ENCODE measurements around the gene SYNGR2. TPM values are rescaled to one million over a fixed set of nuclear protein-coding genes. Genes with fewer than 3 reads are reported as not detected.

SYNGR2 gene
- total and polyA plus RNA-seq, 9 of the 15 experiments (the other 6 are each of a cell fraction or from before 2014, with no cell fraction given), result 1.4 to 173 (median 87.8) TPM

GRCh38 chr17:78129351-78130089 is 38.9 kb upstream of the SYNGR2 start (continued):
- TF ChIP-seq, protein P1, sequence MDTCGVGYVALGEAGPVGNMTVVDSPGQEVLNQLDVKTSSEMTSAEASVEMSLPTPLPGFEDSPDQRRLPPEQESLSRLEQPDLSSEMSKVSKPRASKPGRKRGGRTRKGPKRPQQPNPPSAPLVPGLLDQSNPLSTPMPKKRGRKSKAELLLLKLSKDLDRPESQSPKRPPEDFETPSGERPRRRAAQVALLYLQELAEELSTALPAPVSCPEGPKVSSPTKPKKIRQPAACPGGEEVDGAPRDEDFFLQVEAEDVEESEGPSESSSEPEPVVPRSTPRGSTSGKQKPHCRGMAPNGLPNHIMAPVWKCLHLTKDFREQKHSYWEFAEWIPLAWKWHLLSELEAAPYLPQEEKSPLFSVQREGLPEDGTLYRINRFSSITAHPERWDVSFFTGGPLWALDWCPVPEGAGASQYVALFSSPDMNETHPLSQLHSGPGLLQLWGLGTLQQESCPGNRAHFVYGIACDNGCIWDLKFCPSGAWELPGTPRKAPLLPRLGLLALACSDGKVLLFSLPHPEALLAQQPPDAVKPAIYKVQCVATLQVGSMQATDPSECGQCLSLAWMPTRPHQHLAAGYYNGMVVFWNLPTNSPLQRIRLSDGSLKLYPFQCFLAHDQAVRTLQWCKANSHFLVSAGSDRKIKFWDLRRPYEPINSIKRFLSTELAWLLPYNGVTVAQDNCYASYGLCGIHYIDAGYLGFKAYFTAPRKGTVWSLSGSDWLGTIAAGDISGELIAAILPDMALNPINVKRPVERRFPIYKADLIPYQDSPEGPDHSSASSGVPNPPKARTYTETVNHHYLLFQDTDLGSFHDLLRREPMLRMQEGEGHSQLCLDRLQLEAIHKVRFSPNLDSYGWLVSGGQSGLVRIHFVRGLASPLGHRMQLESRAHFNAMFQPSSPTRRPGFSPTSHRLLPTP (IDR thresholded peaks at IDR 0.05; ENCODE audit: borderline replicate concordance, extremely low read depth, insufficient read length), result peak; percentile 79
- 0 out of 2 replicates have a peak, but pooled peaks have one; percentile 8 for TF ChIP-seq HDGF (IDR thresholded peaks at IDR 0.05)
- no peak for TF ChIP-seq GABPB2 (CRISPR knock-in tag; conservative IDR thresholded peaks at IDR 0.05)
- peak; percentile 94 for TF ChIP-seq ZNF436 (CRISPR knock-in tag; IDR thresholded peaks at IDR 0.05)
- TF ChIP-seq POLR2AphosphoS5 (IDR thresholded peaks at IDR 0.05; ENCODE audit: control insufficient read depth, insufficient read depth, low read depth, low read length), result no peak
- TF ChIP-seq THRAP3 (IDR thresholded peaks at IDR 0.05; ENCODE audit: borderline replicate concordance), result no peak
- 0 out of 2 replicates have a peak, but pooled peaks have one; percentile 26 for TF ChIP-seq TEAD2 (tag; IDR thresholded peaks at IDR 0.05)
- peak; percentile 43 to 94 for TF ChIP-seq KDM1A (IDR thresholded peaks at IDR 0.05)
- TF ChIP-seq RCOR1 (IDR thresholded peaks at IDR 0.05; ENCODE audit: borderline replicate concordance in 1 of 2, low read depth in 2 of 2, low read length in 2 of 2), result peak in 1 of 2 experiments; percentile 1; a peak in 2 of 4 replicates
- peak; percentile 46; the same call in 1 of the 2 replicates for TF ChIP-seq PTBP1 (IDR thresholded peaks at IDR 0.05; ENCODE audit: low read depth, low read length)
- no peak; the same call in 1 of the 2 replicates for TF ChIP-seq ETV5 (CRISPR knock-in tag; IDR thresholded peaks at IDR 0.05; ENCODE audit: low read depth)
- TF ChIP-seq BCOR (IDR thresholded peaks at IDR 0.05), result peak; percentile 96
- peak; percentile 77; the same call in 1 of the 2 replicates for TF ChIP-seq ZNF592 (IDR thresholded peaks at IDR 0.05)
- TF ChIP-seq ZNF174 (CRISPR knock-in tag; IDR thresholded peaks at IDR 0.05), result no peak
- peak in 1 of 2 experiments; percentile 28; a peak in 1 of 4 replicates for TF ChIP-seq NONO (IDR thresholded peaks at IDR 0.05; ENCODE audit: low read depth in 2 of 2, low read length in 1 of 2)
- TF ChIP-seq ZNF24 (IDR thresholded peaks at IDR 0.05), result peak; percentile 97
- no peak for TF ChIP-seq ZEB2 (IDR thresholded peaks at IDR 0.05)
- no peak for TF ChIP-seq SRSF1 (IDR thresholded peaks at IDR 0.05; ENCODE audit: low read depth, low read length)
- peak; percentile 2; the same call in 1 of the 2 replicates for TF ChIP-seq DPF2 (IDR thresholded peaks at IDR 0.05)
- TF ChIP-seq RBFOX2 (IDR thresholded peaks at IDR 0.05; ENCODE audit: low read depth, low read length), result peak; percentile 43; the same call in 1 of the 2 replicates
- TF ChIP-seq, protein P2, sequence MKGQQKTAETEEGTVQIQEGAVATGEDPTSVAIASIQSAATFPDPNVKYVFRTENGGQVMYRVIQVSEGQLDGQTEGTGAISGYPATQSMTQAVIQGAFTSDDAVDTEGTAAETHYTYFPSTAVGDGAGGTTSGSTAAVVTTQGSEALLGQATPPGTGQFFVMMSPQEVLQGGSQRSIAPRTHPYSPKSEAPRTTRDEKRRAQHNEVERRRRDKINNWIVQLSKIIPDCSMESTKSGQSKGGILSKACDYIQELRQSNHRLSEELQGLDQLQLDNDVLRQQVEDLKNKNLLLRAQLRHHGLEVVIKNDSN (CRISPR knock-in tag; IDR thresholded peaks at IDR 0.05), result peak; percentile 33; the same call in 1 of the 2 replicates
- TF ChIP-seq ZNF239 (CRISPR knock-in tag; IDR thresholded peaks at IDR 0.05), result no peak

Data from K562 (cell line).